DOHH2 (cell line): Measurements from ENCODE around the gene RSU1.

Source experiments
- EZH2phosphoT487 ChIP-seq: fragments of 200-600 bp; sonication (generic); IDR thresholded peaks from 2 replicates; pipeline ENCODE4 v1.6.1; 2017; ENCODE audit warnings: borderline replicate concordance, mild to moderate bottlenecking, antibody characterized with exemption, low read length, moderate library complexity, mixed read lengths
- TF ChIP-seq, protein P1 (sequence below): fragments of 200-600 bp; sonication (generic); IDR thresholded peaks from one replicate; pipeline ENCODE4 v1.5.1; 2014; ENCODE audit warnings: antibody characterized with exemption, mild to moderate bottlenecking, low read depth, low read length; ENCODE audit not compliant: poor library complexity, severe bottlenecking

DNA sequence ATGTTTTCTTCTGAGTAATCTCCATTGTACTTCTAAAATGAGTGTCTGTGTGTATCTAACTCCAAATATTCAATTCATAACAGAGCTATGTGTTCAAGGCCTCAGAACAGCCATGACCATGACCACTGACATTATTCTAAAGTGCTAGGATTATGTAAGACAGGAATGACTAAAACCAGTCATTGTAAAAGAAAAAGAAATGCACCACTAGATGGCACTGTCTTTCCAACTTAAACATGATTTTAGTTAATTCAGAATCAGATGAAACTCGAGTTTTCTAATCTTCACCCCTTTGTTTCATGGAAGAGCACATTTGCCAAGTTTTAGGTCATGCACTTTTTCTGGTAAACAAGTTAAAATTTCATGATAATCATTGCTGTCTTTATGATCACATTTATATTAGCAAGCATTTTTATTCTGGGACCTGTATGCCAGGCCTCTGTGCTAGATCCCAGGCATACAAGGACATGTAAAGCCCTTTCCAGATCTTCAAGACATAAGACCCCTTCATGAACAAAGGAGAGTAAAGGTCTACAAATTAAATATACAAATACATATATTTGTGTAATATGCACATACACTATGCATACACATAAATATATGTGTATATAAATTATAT, 26.1 kb upstream of the RSU1 start:
- TF ChIP-seq, protein P1, sequence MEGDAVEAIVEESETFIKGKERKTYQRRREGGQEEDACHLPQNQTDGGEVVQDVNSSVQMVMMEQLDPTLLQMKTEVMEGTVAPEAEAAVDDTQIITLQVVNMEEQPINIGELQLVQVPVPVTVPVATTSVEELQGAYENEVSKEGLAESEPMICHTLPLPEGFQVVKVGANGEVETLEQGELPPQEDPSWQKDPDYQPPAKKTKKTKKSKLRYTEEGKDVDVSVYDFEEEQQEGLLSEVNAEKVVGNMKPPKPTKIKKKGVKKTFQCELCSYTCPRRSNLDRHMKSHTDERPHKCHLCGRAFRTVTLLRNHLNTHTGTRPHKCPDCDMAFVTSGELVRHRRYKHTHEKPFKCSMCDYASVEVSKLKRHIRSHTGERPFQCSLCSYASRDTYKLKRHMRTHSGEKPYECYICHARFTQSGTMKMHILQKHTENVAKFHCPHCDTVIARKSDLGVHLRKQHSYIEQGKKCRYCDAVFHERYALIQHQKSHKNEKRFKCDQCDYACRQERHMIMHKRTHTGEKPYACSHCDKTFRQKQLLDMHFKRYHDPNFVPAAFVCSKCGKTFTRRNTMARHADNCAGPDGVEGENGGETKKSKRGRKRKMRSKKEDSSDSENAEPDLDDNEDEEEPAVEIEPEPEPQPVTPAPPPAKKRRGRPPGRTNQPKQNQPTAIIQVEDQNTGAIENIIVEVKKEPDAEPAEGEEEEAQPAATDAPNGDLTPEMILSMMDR, result peak; percentile 58
- TF ChIP-seq EZH2phosphoT487, result no peak
